DND-41 (cell line): ENCODE data around the gene PCGF2.

Experiments used
- CTCF ChIP-seq: IDR thresholded peaks from 2 replicates; pipeline ENCODE4 v1.5.1; 2012; ENCODE audit warnings: borderline replicate concordance, low read length, moderate library complexity, mild to moderate bottlenecking; ENCODE audit not compliant: poor library complexity, severe bottlenecking; ENCODE audit errors: extremely low read depth
- EZH2 ChIP-seq: IDR thresholded peaks from 3 replicates; pipeline ENCODE4 v1.6.1; 2012; ENCODE audit warnings: borderline replicate concordance, low read depth, mild to moderate bottlenecking, moderate library complexity, low read length, inconsistent platforms; ENCODE audit not compliant: severe bottlenecking

GRCh38 chr17:38727736-38728135 lies 20.4 kb downstream of the PCGF2 start:
- TF ChIP-seq CTCF (no peak), EZH2 (no peak)
